WTC11 (cell line): ENCODE measurements around the gene VAV2.

Experiments
- JUN ChIP-seq: sonication (generic); formaldehyde crosslinking; IDR thresholded peaks from 2 replicates; pipeline ENCODE4 v1.8.0; 2023; ENCODE audit warnings: mild to moderate bottlenecking, missing genetic modification reagents
- TF ChIP-seq, protein P1 (sequence below): fragments of 200-600 bp; IDR thresholded peaks from 2 replicates; pipeline ENCODE4 v1.8.0; 2022; ENCODE audit warnings: antibody characterized with exemption
- TF ChIP-seq, protein P2 (sequence below): sonication (generic); formaldehyde crosslinking; IDR thresholded peaks from 2 replicates; pipeline ENCODE4 v1.8.0; 2022; ENCODE audit warnings: mild to moderate bottlenecking, missing genetic modification reagents

DNA sequence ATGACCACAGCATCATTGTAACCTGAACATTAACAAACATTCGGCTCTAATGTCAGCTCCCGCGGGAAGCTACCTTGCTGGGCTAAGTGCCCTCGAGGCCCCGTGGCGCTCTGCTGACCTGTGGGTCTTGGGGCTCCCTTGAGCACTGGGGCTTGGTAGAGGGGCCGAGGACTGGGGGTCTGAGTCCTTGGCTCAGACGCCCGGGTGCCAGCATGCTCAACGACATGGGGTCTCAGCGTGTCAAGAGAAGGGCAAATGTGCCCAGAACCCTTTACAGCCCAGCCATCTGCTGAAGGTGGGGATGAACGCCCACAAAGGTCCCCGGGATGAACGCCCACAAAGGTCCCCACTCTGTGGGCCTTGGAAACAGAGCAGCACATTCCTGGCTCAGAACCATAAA lies 214.3 kb downstream of the VAV2 start:
- TF ChIP-seq, protein P1, sequence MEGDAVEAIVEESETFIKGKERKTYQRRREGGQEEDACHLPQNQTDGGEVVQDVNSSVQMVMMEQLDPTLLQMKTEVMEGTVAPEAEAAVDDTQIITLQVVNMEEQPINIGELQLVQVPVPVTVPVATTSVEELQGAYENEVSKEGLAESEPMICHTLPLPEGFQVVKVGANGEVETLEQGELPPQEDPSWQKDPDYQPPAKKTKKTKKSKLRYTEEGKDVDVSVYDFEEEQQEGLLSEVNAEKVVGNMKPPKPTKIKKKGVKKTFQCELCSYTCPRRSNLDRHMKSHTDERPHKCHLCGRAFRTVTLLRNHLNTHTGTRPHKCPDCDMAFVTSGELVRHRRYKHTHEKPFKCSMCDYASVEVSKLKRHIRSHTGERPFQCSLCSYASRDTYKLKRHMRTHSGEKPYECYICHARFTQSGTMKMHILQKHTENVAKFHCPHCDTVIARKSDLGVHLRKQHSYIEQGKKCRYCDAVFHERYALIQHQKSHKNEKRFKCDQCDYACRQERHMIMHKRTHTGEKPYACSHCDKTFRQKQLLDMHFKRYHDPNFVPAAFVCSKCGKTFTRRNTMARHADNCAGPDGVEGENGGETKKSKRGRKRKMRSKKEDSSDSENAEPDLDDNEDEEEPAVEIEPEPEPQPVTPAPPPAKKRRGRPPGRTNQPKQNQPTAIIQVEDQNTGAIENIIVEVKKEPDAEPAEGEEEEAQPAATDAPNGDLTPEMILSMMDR = no peak
- TF ChIP-seq, protein P2, sequence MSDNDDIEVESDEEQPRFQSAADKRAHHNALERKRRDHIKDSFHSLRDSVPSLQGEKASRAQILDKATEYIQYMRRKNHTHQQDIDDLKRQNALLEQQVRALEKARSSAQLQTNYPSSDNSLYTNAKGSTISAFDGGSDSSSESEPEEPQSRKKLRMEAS = no peak
- no peak for TF ChIP-seq JUN
